ENCODE results near the gene BHLHA15. TPM values are rescaled to one million over a fixed set of nuclear protein-coding genes. Genes with fewer than 3 reads are reported as not detected.

BHLHA15 gene
- 0.34 TPM in 1 of 2 replicates, not detected in the other for total RNA-seq

GRCh38 chr7:98211221-98211675 lies at the start of gene BHLHA15:
Gene BHLHA15, plus strand, starts transcription at chr7:98211439. Its CDS starts 871 bp downstream, at chr7:98212310.
- intact Hi-C loops (cut with micrococcal nuclease): no loop called here

- intact Hi-C loops (cut with micrococcal nuclease): no loop called here
Observed at GRCh38 chr7:98162758-98163157, 48.5 kb upstream of the BHLHA15 start.

- intact Hi-C loops (cut with micrococcal nuclease): no loop called here
Observed at GRCh38 chr7:98163269-98163668, 48.0 kb upstream of the BHLHA15 start.

- intact Hi-C loops (cut with micrococcal nuclease): no loop called here
Observed at GRCh38 chr7:98163704-98164494, 47.3 kb upstream of the BHLHA15 start.

GRCh38 chr7:98165827-98166667 lies 45.2 kb upstream of the BHLHA15 start:
- intact Hi-C loops (cut with micrococcal nuclease): no loop called here

GRCh38 chr7:98166668-98166970 lies 44.6 kb upstream of the BHLHA15 start:
- intact Hi-C loops (cut with micrococcal nuclease): no loop called here

- intact Hi-C loops (cut with micrococcal nuclease): loop anchor here (1.0 kb wide), 2 partner anchors 61 to 146 kb away; partner anchors contain the start of gene LMTK2
Observed at GRCh38 chr7:98167653-98168052, 43.6 kb upstream of the BHLHA15 start.

- intact Hi-C loops (cut with micrococcal nuclease): loop anchor here (1.0 kb wide), 2 partner anchors 62 to 147 kb away; partner anchors contain the start of gene LMTK2
Observed at GRCh38 chr7:98168181-98168903, 42.9 kb upstream of the BHLHA15 start.

- intact Hi-C loops (cut with micrococcal nuclease): loop anchor here (1.0 kb wide), 2 partner anchors 63 to 148 kb away; partner anchors contain the start of gene LMTK2
Observed at GRCh38 chr7:98168904-98169621, 42.2 kb upstream of the BHLHA15 start.

GRCh38 chr7:98170966-98171365 lies 40.3 kb upstream of the BHLHA15 start:
- intact Hi-C loops (cut with micrococcal nuclease): no loop called here

- intact Hi-C loops (cut with micrococcal nuclease): no loop called here
Observed at GRCh38 chr7:98171449-98171848, 39.8 kb upstream of the BHLHA15 start.

GRCh38 chr7:98174334-98175259 lies 36.6 kb upstream of the BHLHA15 start:
- intact Hi-C loops (cut with micrococcal nuclease): no loop called here

GRCh38 chr7:98175260-98175940 lies 35.8 kb upstream of the BHLHA15 start:
- intact Hi-C loops (cut with micrococcal nuclease): no loop called here

GRCh38 chr7:98177553-98177952 lies 33.7 kb upstream of the BHLHA15 start:
- intact Hi-C loops (cut with micrococcal nuclease): no loop called here

GRCh38 chr7:98178321-98178720 lies 32.9 kb upstream of the BHLHA15 start:
- intact Hi-C loops (cut with micrococcal nuclease): no loop called here

GRCh38 chr7:98178762-98179490 lies 32.3 kb upstream of the BHLHA15 start:
- intact Hi-C loops (cut with micrococcal nuclease): no loop called here

- intact Hi-C loops (cut with micrococcal nuclease): no loop called here
Observed at GRCh38 chr7:98180751-98181150, 30.5 kb upstream of the BHLHA15 start.

GRCh38 chr7:98185101-98185500 lies 26.1 kb upstream of the BHLHA15 start:
- intact Hi-C loops (cut with micrococcal nuclease): no loop called here
